Left hindlimb (tissue), 1 donor: ENCODE data around the gene CEBPE.

Source experiments
- DNase-seq: peaks from one replicate; pipeline ENCODE4 v3.0.0-alpha.2; 2018

Gene CEBPE

DNA sequence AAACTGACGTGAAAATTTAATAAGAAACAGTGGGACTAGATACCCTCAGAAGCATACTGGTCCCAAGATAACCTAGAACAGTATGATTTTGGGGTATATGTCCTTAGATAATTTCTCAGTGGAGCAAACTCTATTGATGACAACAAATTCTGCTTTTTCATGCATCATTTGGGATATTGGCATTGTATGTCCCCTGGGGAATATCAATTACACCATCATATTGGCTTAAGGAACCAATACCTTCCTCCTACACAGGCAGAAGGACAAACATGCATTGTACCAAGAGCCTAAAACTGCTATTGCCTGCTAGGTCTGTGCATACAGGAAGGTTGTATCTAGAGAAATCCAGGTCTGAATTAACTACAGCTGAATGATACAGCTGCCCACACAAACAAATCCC, 44.1 kb downstream of the CEBPE start:
- DNase-seq, result no peak

DNA sequence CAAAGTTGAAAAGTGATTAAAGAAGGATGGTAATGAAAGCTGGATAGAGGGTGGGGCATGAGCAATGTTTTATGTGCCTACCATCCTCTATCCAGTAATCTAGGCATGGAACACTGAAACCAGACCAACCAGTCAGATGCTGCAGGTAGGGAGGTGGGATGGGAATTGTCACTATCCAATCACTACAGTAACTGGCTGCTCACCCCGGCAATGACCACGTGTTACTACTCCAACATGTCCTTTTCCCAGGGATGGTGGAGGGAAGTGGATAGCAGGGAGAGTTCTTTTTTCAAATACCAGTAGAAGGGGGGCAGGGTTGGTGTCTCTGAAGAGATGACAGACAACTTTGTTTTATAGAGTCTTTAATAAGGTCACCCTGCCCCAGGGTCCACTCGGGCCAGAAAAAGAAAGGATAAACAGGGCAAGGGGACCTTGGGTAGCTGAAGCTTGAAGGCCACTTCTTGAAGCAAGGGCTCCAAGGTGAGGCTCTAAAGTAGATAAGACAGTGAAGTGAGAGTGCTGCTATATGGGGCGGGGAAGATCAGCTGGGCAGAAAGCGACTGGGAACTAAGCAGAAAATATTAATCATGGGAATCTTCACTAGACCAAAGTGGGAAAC, 47.0 kb downstream of the CEBPE start:
- no peak for DNase-seq

DNA sequence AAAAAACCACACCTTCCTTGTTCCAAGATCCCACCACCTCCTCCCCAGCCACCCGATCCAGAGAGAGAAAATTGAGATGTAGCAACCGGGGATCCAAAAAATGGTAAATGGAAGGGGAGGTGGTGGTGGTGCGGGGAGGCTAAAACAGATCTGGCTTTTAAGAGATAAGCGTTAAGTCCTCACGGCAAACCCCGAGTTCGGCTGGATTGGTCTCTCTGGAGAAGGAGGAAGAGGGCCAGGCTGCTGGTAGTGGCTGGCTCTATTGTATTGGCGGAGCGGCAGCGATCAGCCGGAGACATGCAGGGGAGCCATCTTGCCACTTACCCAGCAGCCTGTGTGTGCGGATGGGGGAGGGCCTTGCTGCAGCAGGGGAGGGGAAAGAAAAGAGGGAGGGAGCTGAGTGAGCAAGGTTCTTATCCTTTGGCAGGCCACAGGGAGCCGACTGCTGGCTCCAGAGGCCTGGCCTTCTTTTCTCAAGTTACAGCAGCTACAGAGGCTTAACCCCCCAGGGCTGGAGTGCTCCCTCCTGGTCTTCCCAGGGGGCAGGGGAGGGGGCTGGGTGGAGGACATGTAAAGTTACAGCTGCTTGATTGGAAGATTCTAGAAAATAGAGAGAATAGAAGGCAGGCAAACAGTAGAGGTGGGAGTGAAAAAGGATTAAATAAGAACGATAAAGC, 47.7 kb downstream of the CEBPE start:
- DNase-seq, result peak; percentile 90

DNA sequence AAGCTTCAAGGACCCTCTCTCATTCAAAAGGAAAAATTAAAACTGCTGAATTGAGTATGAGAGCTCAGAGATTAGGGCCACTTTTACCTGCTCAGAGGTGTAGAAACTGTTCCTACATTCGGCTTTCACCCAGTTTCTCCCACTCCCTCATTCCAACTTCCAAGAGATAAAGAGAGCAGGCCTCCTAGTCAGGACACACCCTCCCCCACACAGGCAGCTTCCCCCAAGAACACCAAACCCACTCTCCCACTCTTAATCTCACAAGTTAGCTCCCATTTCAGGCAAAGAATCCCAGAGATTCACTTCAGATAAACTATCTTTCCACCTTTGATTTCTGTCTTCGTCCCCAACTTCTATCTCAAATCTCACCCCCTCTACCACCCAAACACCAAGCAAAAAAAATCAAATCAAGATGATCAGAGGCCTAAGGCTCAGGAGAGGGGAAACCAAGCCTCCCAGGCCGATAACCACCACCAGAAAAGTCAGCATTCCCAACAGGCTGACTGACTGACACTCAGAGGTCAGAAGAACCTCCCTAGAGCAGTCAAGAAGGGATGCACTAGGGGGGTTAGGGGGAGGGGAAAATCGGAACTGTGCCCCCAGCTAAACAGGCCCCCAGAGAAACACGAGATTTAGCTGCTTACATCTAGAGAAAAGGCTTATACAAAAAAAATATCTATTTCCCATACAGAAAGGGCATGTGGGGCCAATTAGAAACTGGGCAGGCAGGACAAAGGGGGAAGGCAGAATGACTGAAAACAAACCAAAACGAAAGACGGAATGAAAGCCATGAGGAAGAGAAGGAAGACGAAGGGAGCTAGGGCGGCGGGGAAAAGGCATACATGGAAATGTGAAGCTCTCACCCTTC, 48.6 kb downstream of the CEBPE start:
- DNase-seq, result no peak

DNA sequence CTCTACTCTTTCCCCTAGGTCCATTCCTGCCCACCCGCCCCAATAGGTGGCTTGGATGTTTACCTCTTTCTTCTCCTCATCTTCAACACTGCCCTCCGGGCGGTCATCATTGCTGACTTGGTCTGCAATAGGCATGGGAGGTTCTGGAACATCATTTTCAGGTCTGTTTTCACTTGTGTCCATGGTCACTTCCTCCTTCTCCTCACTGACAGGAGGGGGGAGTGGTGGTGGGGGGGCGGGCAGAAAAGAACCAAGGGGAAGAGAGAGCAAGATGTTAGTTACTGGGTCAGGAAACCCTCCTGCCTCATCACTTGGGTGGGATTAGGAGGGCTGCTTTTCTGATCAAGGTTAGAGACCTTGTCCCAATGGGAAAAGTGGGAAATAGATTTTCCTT, 49.6 kb downstream of the CEBPE start:
- DNase-seq, result no peak

DNA sequence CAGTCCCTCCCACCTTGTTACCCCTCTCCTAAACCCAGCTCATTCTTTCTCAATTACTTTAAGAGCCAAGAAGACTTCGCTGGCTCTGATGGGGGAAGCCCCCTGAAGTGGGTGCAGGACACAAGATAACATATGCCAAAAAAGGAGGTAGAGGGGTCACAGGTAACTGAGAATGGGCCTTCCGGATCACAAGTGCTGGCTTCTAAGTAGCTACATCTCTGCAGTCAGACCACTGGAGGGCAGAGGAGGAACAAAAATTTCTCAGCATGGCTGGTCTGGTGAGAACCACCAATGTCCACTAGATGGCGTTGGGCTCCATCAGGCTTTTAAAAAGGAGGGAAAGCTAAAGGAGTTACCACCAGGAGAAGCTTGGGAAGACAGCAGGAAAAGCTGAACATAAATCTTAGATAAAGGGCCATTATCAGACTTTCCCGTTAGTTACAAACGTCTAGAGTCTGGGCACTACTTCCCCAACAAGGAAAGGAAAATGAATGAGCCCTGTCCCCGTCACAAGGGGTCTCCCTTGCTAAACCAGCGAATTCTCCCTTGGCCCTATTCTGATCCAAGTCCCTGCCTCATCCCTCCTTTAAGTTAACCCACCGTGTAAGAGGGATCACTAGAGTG, 50.2 kb downstream of the CEBPE start:
- DNase-seq, result peak; percentile 89

DNA sequence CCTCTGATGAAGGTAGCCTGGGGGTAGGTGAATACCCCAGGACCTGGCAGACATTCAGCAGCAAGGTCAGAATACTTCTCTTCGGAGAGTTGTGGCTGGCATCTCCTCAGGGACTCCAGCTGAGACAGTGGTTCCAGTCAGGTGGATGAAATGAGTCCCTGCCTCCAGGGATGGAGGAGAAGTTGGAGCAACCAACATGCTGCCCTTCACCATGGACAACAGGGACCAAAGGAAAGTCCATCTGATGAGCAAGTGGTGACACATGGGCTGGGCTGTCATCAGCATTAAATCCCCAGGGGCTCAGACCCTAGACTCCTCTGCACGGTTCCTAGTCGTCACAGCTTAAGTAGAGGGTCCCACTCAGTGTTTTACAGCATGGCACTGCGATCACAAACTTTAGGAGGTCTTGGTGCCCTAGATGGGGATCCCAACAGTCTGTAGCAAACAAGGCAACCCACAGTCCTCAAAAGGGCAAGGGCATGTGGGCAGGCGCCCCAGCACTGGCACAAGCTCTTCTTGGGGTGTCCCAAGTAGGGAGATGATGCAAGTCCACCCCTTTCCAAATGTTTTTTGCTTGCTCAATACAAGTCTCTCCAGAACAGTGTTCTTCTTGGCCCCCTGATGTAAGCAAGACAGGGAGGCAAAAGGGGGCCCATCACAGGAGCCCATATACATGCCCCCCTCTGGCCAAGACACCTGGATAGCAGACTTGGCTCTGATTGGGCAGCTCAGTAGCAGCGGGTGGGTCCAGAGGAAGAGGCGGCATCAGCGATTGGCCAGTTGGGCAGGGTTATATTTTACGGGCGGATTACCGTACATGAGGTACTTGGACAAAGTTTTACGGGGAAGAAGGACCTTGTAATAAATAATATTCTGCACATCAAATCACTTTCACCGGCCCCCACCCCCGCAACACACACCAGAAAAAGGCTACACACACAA, 50.9 kb downstream of the CEBPE start:
- DNase-seq, result no peak
